Natural killer cell (primary cell): ENCODE data around the gene DSCAML1. TPM values are rescaled to one million over a fixed set of nuclear protein-coding genes. Genes with fewer than 3 reads are reported as not detected.

Source experiments
- ATAC-seq, 3 donors: fragments of 150-1000 bp in 2 of 3; fragments of 200-7000 bp in 1 of 3; cut with Tn5 transposase; 1 replicate in 1 of 3; 2 replicates in 2 of 3; pipeline ENCODE4 v1.10.0; 2021; ENCODE audit warnings: mild to moderate bottlenecking in 2 of 3, moderate library complexity in 2 of 3
- DNase-seq, 2 donors: peaks; one replicate each; pipeline versions ENCODE4 v3.0.0 to v3.0.0-alpha.2; 2013 to 2021; ENCODE audit warnings: mixed read lengths in 1 of 2
- H3K27ac ChIP-seq: one replicate; pipeline ENCODE4 v1.5.1; 2013; ENCODE audit warnings: mild to moderate bottlenecking, low read length
- H3K27me3 ChIP-seq: one replicate; pipeline ENCODE4 v1.6.1; 2013; ENCODE audit warnings: low read length; ENCODE audit not compliant: control insufficient read depth, insufficient read depth
- H3K36me3 ChIP-seq: one replicate; pipeline ENCODE4 v1.6.1; 2013; ENCODE audit warnings: low read length; ENCODE audit not compliant: control insufficient read depth, insufficient read depth
- H3K4me1 ChIP-seq: one replicate; pipeline ENCODE4 v1.6.1; 2013; ENCODE audit warnings: low read length; ENCODE audit not compliant: control insufficient read depth, insufficient read depth
- H3K4me3 ChIP-seq: one replicate; pipeline ENCODE4 v1.5.1; 2013; ENCODE audit warnings: low read length
- H3K9me3 ChIP-seq: one replicate; pipeline ENCODE4 v1.6.1; 2013; ENCODE audit warnings: low read length; ENCODE audit not compliant: control insufficient read depth, insufficient read depth
- H3K27ac Mint-ChIP-seq, 2 donors: one replicate each; pipeline ENCODE4 v1.8.0; 2022; ENCODE audit warnings: mild to moderate bottlenecking in 2 of 2, mixed read lengths in 2 of 2, moderate library complexity in 1 of 2
- H3K27me3 Mint-ChIP-seq, 2 donors: one replicate each; pipeline ENCODE4 v1.8.0; 2022; ENCODE audit warnings: low read depth in 2 of 2, mixed read lengths in 2 of 2
- H3K36me3 Mint-ChIP-seq: one replicate; pipeline ENCODE4 v1.8.0; 2022; ENCODE audit warnings: mixed read lengths
- H3K4me1 Mint-ChIP-seq, 2 donors: one replicate each; pipeline ENCODE4 v1.8.0; 2022; ENCODE audit warnings: mixed read lengths in 2 of 2
- H3K4me3 Mint-ChIP-seq: one replicate; pipeline ENCODE4 v1.8.0; 2022; ENCODE audit warnings: mild to moderate bottlenecking, moderate library complexity, mixed read lengths
- H3K9me3 Mint-ChIP-seq, 2 donors: one replicate each; pipeline ENCODE4 v1.8.0; 2022; ENCODE audit warnings: mixed read lengths in 2 of 2
- whole genome bisulfite sequencing: methylation state at CpG from one replicate; pipeline ENCODE4 v1.1.7; 2013; ENCODE audit warnings: missing lambda C conversion rate; ENCODE audit not compliant: insufficient coverage; 5-methylcytosine and 5-hydroxymethylcytosine counted together
- intact Hi-C: fragments of 100-400 bp; cut with micrococcal nuclease; formaldehyde crosslinking; loops from one replicate; pipeline ENCODE4 v1.14.2; 2022
- total RNA-seq, 4 donors: library from RNA; stranded (reverse); fragments of 120-200 nt in 1 of 4; gene quantifications; one replicate each; pipeline versions ENCODE4 v1.2.3 to v1.2.4, GENCODE V29; 2013 to 2022
- TF ChIP-seq, protein P1 (sequence below): fragments of 200-600 bp; IDR thresholded peaks from one replicate; pipeline ENCODE4 v1.8.0; 2022; ENCODE audit warnings: antibody characterized with exemption

The DSCAML1 gene
- total RNA-seq, 3 donors from 2014 or later (not counting 1 experiment from before 2014, with no cell fraction given), result 0.66 TPM; not detected in 2

DNA sequence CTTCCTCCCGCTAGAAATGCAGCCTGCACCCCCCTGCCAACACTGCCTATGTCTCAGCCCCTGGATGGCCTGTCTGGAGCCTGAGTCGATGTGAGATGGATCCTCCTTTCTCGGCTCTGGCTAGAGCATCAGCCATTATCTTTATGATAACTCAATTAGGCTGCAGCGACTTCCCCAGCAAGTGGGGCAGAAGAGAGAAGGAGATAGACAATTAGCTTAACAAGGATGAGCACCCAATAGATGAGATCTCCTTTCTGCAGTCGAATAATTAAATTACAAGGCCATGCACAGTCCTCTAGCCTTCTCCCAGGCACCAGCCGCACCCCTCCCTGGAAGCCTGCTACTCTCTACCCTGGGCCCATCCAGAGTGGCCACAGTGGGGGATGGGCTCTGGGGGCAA is 290.0 kb downstream of the DSCAML1 start:
- DNase-seq (no peak), ATAC-seq (no peak)
- H3K36me3 Mint-ChIP-seq, result no peaks in the 10 kb centered on the region
- H3K27me3 Mint-ChIP-seq, result peaks cover 7 to 9% of the 10 kb centered on the region in 2 donors
- H3K27ac Mint-ChIP-seq, result no peak overlapping the region
- TF ChIP-seq, protein P1, sequence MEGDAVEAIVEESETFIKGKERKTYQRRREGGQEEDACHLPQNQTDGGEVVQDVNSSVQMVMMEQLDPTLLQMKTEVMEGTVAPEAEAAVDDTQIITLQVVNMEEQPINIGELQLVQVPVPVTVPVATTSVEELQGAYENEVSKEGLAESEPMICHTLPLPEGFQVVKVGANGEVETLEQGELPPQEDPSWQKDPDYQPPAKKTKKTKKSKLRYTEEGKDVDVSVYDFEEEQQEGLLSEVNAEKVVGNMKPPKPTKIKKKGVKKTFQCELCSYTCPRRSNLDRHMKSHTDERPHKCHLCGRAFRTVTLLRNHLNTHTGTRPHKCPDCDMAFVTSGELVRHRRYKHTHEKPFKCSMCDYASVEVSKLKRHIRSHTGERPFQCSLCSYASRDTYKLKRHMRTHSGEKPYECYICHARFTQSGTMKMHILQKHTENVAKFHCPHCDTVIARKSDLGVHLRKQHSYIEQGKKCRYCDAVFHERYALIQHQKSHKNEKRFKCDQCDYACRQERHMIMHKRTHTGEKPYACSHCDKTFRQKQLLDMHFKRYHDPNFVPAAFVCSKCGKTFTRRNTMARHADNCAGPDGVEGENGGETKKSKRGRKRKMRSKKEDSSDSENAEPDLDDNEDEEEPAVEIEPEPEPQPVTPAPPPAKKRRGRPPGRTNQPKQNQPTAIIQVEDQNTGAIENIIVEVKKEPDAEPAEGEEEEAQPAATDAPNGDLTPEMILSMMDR, result no peak
- Histone ChIP-seq H3K27me3 (no peaks in the 10 kb centered on the region), H3K4me1 (no peaks in the 10 kb centered on the region), H3K36me3 (no peaks in the 10 kb centered on the region), H3K4me3 (no peak overlapping the region), H3K27ac (no peak overlapping the region), H3K9me3 (no peaks in the 10 kb centered on the region)
- H3K4me1 Mint-ChIP-seq, result no peaks in the 10 kb centered on the region
- intact Hi-C loops, result no loop called here
- H3K4me3 Mint-ChIP-seq, result no peak overlapping the region
- H3K9me3 Mint-ChIP-seq, result no peaks in the 10 kb centered on the region
- WGBS, result 97% methylated on average over 6 of the region's 6 CpGs

DNA sequence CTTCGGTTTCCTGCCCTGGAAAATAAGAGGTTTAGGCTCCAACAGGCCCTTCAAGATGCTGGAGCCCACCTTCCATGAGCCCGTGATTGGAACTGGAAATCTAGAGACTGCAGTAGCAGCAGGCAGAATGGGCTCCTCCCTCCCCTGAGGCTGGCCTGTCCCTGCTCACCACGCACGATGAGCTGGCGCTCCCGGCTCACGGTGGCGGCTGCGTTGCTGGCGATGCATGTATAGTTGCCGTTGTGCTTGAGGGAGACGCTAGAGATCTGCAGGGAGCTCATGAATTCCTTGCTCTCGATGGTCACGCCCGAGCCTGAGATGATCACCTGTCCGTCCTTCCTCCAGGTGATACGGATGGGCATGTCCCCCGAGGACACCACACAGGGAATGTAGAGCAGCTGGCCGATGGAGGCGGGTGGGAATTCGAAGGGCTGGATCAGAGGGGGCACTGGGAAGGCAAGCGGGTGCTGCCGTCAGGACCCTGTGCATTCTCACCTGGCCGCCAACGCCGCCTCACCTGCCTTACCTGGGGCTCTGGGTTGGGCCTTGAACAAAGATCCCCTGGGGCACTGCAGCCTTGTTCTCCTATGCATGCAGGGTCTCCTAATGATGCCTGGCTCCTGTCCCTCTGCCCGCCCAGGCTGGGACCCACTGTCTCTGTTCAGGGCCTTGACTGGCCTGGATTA is 291.6 kb downstream of the DSCAML1 start:
- Mint-ChIP-seq H3K27ac (no peak overlapping the region), H3K9me3 (no peaks in the 10 kb centered on the region), H3K4me1 (no peaks in the 10 kb centered on the region), H3K27me3 (peaks cover under 1 to 16% of the 10 kb centered on the region in 2 donors), H3K4me3 (no peak overlapping the region), H3K36me3 (no peaks in the 10 kb centered on the region)
- H3K36me3 ChIP-seq, result no peaks in the 10 kb centered on the region
- H3K27ac ChIP-seq, result no peak overlapping the region
- ATAC-seq (no peak), DNase-seq (no peak)
- no peaks in the 10 kb centered on the region for H3K9me3 ChIP-seq
- H3K4me3 ChIP-seq, result no peak overlapping the region
- H3K4me1 ChIP-seq, result no peaks in the 10 kb centered on the region
- intact Hi-C loops, result no loop called here
- TF ChIP-seq, protein P1, result no peak
- 92% methylated on average over 27 of the region's 27 CpGs for WGBS
- H3K27me3 ChIP-seq, result no peaks in the 10 kb centered on the region

GRCh38 chr11:117502779-117503100 is 294.3 kb downstream of the DSCAML1 start:
- DNase-seq (no peak), ATAC-seq (no peak)
- no peak overlapping the region for H3K27ac Mint-ChIP-seq
- H3K4me1 Mint-ChIP-seq, result no peaks in the 10 kb centered on the region
- no peaks in the 10 kb centered on the region for H3K36me3 ChIP-seq
- no peaks in the 10 kb centered on the region for H3K9me3 ChIP-seq
- intact Hi-C loops, result no loop called here
- no peaks in the 10 kb centered on the region for H3K27me3 ChIP-seq
- H3K27ac ChIP-seq, result no peak overlapping the region
- H3K4me3 ChIP-seq, result no peak overlapping the region
- H3K36me3 Mint-ChIP-seq, result no peaks in the 10 kb centered on the region
- 90% methylated on average over 10 of the region's 10 CpGs for WGBS
- H3K4me3 Mint-ChIP-seq, result no peak overlapping the region
- TF ChIP-seq, protein P1, result no peak
- H3K27me3 Mint-ChIP-seq, result peaks cover 0 to 16% of the 10 kb centered on the region in 2 donors
- H3K9me3 Mint-ChIP-seq, result no peaks in the 10 kb centered on the region
- H3K4me1 ChIP-seq, result no peaks in the 10 kb centered on the region
